Measurements from ENCODE around the gene GDPD4.

DNA sequence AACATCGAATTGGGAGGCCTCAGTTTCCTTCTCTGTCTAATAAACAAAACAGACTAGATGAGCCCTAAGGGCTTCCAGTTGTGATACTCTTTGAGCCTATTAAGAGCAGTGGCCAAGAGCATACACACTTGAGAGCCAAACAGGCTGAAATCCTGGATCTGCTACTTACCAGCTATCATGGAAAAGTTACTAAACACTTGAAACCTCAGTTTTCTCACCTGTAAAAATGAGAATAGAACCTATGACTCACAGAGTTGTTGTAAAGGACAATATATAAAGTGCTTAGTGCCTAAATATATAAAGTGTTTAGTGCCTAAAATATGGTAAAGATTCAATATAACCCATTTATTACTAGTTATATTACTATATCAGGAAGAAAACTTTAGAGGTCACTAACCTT lies 23.7 kb upstream of the GDPD4 start:
- TF ChIP-seq CTCF (IDR thresholded peaks at IDR 0.05), result no peak
- TF ChIP-seq EP300 (IDR thresholded peaks at IDR 0.05), result no peak
- TF ChIP-seq POLR2A (IDR thresholded peaks at IDR 0.05; ENCODE audit: low read depth), result no peak

All from esophagus muscularis mucosa (tissue), 4 donors.